CMK (cell line): Measurements from ENCODE around the gene KRT76.

Experiments used
- DNase-seq: peaks from one replicate; pipeline ENCODE4 v3.0.0-alpha.2; 2010; ENCODE audit warnings: low read depth

Gene KRT76

GRCh38 chr12:52776913-52777395 lies at the start of gene KRT76:
KRT76 (minus strand) TSS chr12:52777345; CDS start chr12:52777291, 54 bp downstream.
- DNase-seq = no peak

- no peak for DNase-seq
Observed at GRCh38 chr12:52825961-52826360, 48.8 kb upstream of the KRT76 start.

- DNase-seq = no peak
Observed at GRCh38 chr12:52824741-52825410, 47.7 kb upstream of the KRT76 start.

GRCh38 chr12:52823761-52824450 lies 46.8 kb upstream of the KRT76 start:
- DNase-seq = no peak

GRCh38 chr12:52822771-52823510 lies 45.8 kb upstream of the KRT76 start:
- no peak for DNase-seq

- DNase-seq = no peak
Observed at GRCh38 chr12:52821826-52822660, 44.9 kb upstream of the KRT76 start.

- DNase-seq = no peak
Observed at GRCh38 chr12:52821071-52821730, 44.1 kb upstream of the KRT76 start.

- DNase-seq = no peak
Observed at GRCh38 chr12:52820521-52820920, 43.4 kb upstream of the KRT76 start.

GRCh38 chr12:52819731-52820510 lies 42.8 kb upstream of the KRT76 start:
- no peak for DNase-seq

- DNase-seq = no peak
Observed at GRCh38 chr12:52818887-52819420, 41.8 kb upstream of the KRT76 start.

- DNase-seq = no peak
Observed at GRCh38 chr12:52818388-52818787, 41.2 kb upstream of the KRT76 start.

GRCh38 chr12:52817699-52818238 lies 40.6 kb upstream of the KRT76 start:
- no peak for DNase-seq

GRCh38 chr12:52817003-52817698 lies 40.0 kb upstream of the KRT76 start:
- DNase-seq = no peak

- DNase-seq = no peak
Observed at GRCh38 chr12:52815676-52816588, 38.8 kb upstream of the KRT76 start.

GRCh38 chr12:52815161-52815560 lies 38.0 kb upstream of the KRT76 start:
- no peak for DNase-seq

GRCh38 chr12:52814710-52815155 lies 37.6 kb upstream of the KRT76 start:
- no peak for DNase-seq

GRCh38 chr12:52813885-52814709 lies 37.0 kb upstream of the KRT76 start, which contains the start of gene KRT4:
KRT4 (minus strand) TSS chr12:52814116; CDS start chr12:52814058, 58 bp downstream.
- no peak for DNase-seq
